ENCODE results near the gene ARIH1.
"Not testable (repeated sequence)": the region's sequence is repeated elsewhere in the genome, so short reads cannot be mapped to it uniquely, and the experiment has no call there.

ARIH1 gene

GRCh38 chr15:72473614-72474465, at the start of gene ARIH1:
Gene ARIH1 (plus strand): TSS chr15:72474330. CDS start chr15:72474640, 310 bp downstream.
- peak; percentile 99 for DNase-seq

- DNase-seq: no peak
Measured at GRCh38 chr15:72426753-72427152, 47.4 kb upstream of the ARIH1 start.

GRCh38 chr15:72437650-72438316, 36.3 kb upstream of the ARIH1 start:
- DNase-seq: no peak

- DNase-seq: not testable (repeated sequence)
Measured at GRCh38 chr15:72442848-72443247, 31.3 kb upstream of the ARIH1 start.

- no peak for DNase-seq
Measured at GRCh38 chr15:72445426-72445825, 28.7 kb upstream of the ARIH1 start.

GRCh38 chr15:72450805-72451204, 23.3 kb upstream of the ARIH1 start:
- DNase-seq: no peak

GRCh38 chr15:72451224-72451623, 22.9 kb upstream of the ARIH1 start:
- DNase-seq: no peak

- no peak for DNase-seq
Measured at GRCh38 chr15:72456684-72457083, 17.4 kb upstream of the ARIH1 start.

GRCh38 chr15:72460402-72460801, 13.7 kb upstream of the ARIH1 start:
- DNase-seq: no peak

GRCh38 chr15:72463702-72464101, 10.4 kb upstream of the ARIH1 start:
- DNase-seq: no peak

GRCh38 chr15:72464251-72464650, 9.9 kb upstream of the ARIH1 start:
- DNase-seq: no peak

- DNase-seq: no peak
Measured at GRCh38 chr15:72468103-72468502, 6.0 kb upstream of the ARIH1 start.

- DNase-seq: no peak
Measured at GRCh38 chr15:72472992-72473610, 1.0 kb upstream of the ARIH1 start.

GRCh38 chr15:72474466-72474911, 359 bp downstream of the ARIH1 start:
- DNase-seq: no peak

GRCh38 chr15:72474912-72475628, 940 bp downstream of the ARIH1 start:
- DNase-seq: peak; percentile 89

GRCh38 chr15:72475674-72476073, 1.5 kb downstream of the ARIH1 start:
- DNase-seq: no peak

- DNase-seq: not testable (repeated sequence)
Measured at GRCh38 chr15:72476330-72476729, 2.2 kb downstream of the ARIH1 start.

GRCh38 chr15:72481015-72481659, 7.0 kb downstream of the ARIH1 start:
- no peak for DNase-seq

GRCh38 chr15:72482275-72482674, 8.1 kb downstream of the ARIH1 start:
- DNase-seq: no peak

- no peak for DNase-seq
Measured at GRCh38 chr15:72483279-72483678, 9.1 kb downstream of the ARIH1 start.

- no peak for DNase-seq
Measured at GRCh38 chr15:72486144-72486543, 12.0 kb downstream of the ARIH1 start.

- no peak for DNase-seq
Measured at GRCh38 chr15:72487070-72487797, 13.1 kb downstream of the ARIH1 start.
